Uterus (tissue), 2 donors: ENCODE measurements around the gene NRF1.

ENCODE experiments used
- POLR2A ChIP-seq, 2 donors: fragments of 450-650 bp; IDR thresholded peaks; one replicate each; pipeline ENCODE4 v1.6.1; 2016; ENCODE audit warnings: antibody characterized with exemption in 2 of 2, mild to moderate bottlenecking in 1 of 2, moderate library complexity in 1 of 2
- TF ChIP-seq, protein P1 (sequence below), 4 experiments: fragments of 200-600 bp in 2 of 4; fragments of 450-650 bp in 2 of 4; sonication (generic) in 2 of 4; IDR thresholded peaks; one replicate each; pipeline ENCODE4 v1.5.1; 2016 to 2019; ENCODE audit warnings: antibody characterized with exemption in 4 of 4, mild to moderate bottlenecking in 2 of 4, moderate library complexity in 1 of 4

DNA sequence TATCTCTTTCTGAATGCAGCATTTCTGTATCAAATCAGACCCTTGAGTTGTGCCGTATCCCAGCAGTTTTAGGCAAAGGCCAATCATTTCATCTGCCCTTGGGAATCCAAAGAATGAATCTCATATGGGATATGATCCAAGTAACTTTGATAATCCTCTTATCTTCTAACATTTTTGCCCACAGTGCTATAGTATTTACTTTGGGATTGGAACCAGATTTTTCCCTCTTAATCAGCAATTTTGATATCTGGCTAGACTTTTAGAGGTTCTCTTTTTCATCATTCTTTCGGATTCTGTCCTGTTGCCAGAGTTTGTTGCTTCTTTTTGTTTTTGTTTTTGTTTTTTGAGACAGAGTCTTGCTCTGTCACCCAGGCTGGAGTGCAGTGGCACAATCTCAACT lies 118.0 kb downstream of the NRF1 start:
- TF ChIP-seq, protein P1, sequence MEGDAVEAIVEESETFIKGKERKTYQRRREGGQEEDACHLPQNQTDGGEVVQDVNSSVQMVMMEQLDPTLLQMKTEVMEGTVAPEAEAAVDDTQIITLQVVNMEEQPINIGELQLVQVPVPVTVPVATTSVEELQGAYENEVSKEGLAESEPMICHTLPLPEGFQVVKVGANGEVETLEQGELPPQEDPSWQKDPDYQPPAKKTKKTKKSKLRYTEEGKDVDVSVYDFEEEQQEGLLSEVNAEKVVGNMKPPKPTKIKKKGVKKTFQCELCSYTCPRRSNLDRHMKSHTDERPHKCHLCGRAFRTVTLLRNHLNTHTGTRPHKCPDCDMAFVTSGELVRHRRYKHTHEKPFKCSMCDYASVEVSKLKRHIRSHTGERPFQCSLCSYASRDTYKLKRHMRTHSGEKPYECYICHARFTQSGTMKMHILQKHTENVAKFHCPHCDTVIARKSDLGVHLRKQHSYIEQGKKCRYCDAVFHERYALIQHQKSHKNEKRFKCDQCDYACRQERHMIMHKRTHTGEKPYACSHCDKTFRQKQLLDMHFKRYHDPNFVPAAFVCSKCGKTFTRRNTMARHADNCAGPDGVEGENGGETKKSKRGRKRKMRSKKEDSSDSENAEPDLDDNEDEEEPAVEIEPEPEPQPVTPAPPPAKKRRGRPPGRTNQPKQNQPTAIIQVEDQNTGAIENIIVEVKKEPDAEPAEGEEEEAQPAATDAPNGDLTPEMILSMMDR (IDR thresholded peaks at IDR 0.05) = no peak
- TF ChIP-seq POLR2A (IDR thresholded peaks at IDR 0.05) = no peak
